ENCODE results near the gene TRUB1. TPM values are rescaled to one million over a fixed set of nuclear protein-coding genes. Genes with fewer than 3 reads are reported as not detected.

TRUB1 gene
- total and polyA plus RNA-seq, 2 of the 4 experiments (the other 2 are of a cell fraction) = 9.1 to 17.9 TPM

GRCh38 chr10:114973306-114973705 lies 35.3 kb downstream of the TRUB1 start:
- in situ Hi-C loops (cut with MboI; ENCODE audit: low sequenced_read_pairs) = no loop called here
- Histone ChIP-seq H3K14ac (replicated peaks; ENCODE audit: low read depth, low read length) (no peak overlapping the region), H2AK9ac (replicated peaks; ENCODE audit: low read depth, low read length, poor library complexity) (no peak overlapping the region), H3K4me2 (ENCODE audit: low read depth, low read length) (no peak overlapping the region), H3K27ac (ENCODE audit: insufficient read depth, low read length) (no peak overlapping the region), H4K91ac (ENCODE audit: insufficient read depth, low read depth, low read length) (no peak overlapping the region), H3K23ac (ENCODE audit: low read depth, low read length) (no peak overlapping the region), H3K27me3 (ENCODE audit: control insufficient read depth, insufficient read depth, low read length) (no peaks in the 10 kb centered on the region), H2BK120ac (ENCODE audit: low read depth, low read length) (no peak overlapping the region), H2AFZ (replicated peaks; ENCODE audit: low read length, poor library complexity) (no peak overlapping the region), H3K9me3 (ENCODE audit: control insufficient read depth, insufficient read depth, low read length) (no peaks in the 10 kb centered on the region), H3K79me1 (ENCODE audit: low read depth in 1 of 2, low read length in 2 of 2) (peaks cover 7 to 15% of the 10 kb centered on the region in 2 experiments), H3K36me3 (ENCODE audit: control insufficient read depth, insufficient read depth, low read length) (peaks cover 3% of the 10 kb centered on the region; the same call in 1 of the 2 replicates), H3K4ac (ENCODE audit: low read depth, low read length) (no peak overlapping the region), H3K4me1 (ENCODE audit: control insufficient read depth, insufficient read depth, low read length) (no peaks in the 10 kb centered on the region), H2BK15ac (ENCODE audit: low read depth, low read length) (no peak overlapping the region), H4K20me1 (ENCODE audit: insufficient read depth, low read length) (no peaks in the 10 kb centered on the region), H3K56ac (ENCODE audit: extremely low read depth, insufficient read depth, low read length) (no peak overlapping the region), H2BK5ac (ENCODE audit: low read depth, low read length, poor library complexity, severe bottlenecking) (no peak overlapping the region), H3K4me3 (ENCODE audit: insufficient read depth, low read depth, low read length) (no peak overlapping the region), H3K18ac (ENCODE audit: low read depth, low read length) (no peak overlapping the region), H3K9me1 (ENCODE audit: insufficient read depth, low read length) (no peaks in the 10 kb centered on the region), H3K9ac (ENCODE audit: low read depth, low read length) (no peak overlapping the region), H4K5ac (ENCODE audit: low read depth, low read length) (no peak overlapping the region), H2BK20ac (ENCODE audit: low read depth, low read length) (no peak overlapping the region), H4K8ac (ENCODE audit: low read depth in 2 of 2, low read length in 2 of 2) (no peak overlapping the region), H2AK5ac (ENCODE audit: low read depth, low read length) (no peak overlapping the region)
- intact Hi-C loops (cut with micrococcal nuclease) = no loop called here
- 40% methylated on average over 1 of the region's 5 CpGs; no CpG with 5 or more reads in 1 of the 2 experiments for WGBS, 2 experiments (ENCODE audit: extremely low coverage in 2 of 2, insufficient read length in 1 of 2)
- BruUV-seq (replicated peaks) = no TSS peak
- dilution Hi-C loops (cut with HindIII; ENCODE audit: low sequenced_read_pairs, unreplicated experiment) = no loop called here
- DNase-seq (no peak), ATAC-seq (ENCODE audit: low read depth) (no peak)
- ChIA-PET POLR2A (ENCODE audit: unreplicated experiment) (no interaction called here), CTCF (no interaction called here)
- no peak for TF ChIP-seq MXI1 (IDR thresholded peaks at IDR 0.05; ENCODE audit: borderline replicate concordance, low read depth, low read length)
- no peak for TF ChIP-seq NFE2L2 (IDR thresholded peaks at IDR 0.05; ENCODE audit: low read depth, low read length)
- TF ChIP-seq CHD1 (IDR thresholded peaks at IDR 0.05; ENCODE audit: low read depth, low read length) = no peak
- no peak for TF ChIP-seq RCOR1 (IDR thresholded peaks at IDR 0.05; ENCODE audit: insufficient replicate concordance, low read length)
- no peak for TF ChIP-seq BHLHE40 (IDR thresholded peaks at IDR 0.05; ENCODE audit: low read depth, low read length)
- TF ChIP-seq MAFK (IDR thresholded peaks at IDR 0.05; ENCODE audit: low read depth, low read length) = no peak
- TF ChIP-seq CEBPB (IDR thresholded peaks at IDR 0.05; ENCODE audit: low read depth, low read length) = no peak
- no peak for TF ChIP-seq SMC3 (IDR thresholded peaks at IDR 0.05; ENCODE audit: low read depth, low read length)
- TF ChIP-seq USF2 (IDR thresholded peaks at IDR 0.05; ENCODE audit: low read depth, low read length) = no peak
- TF ChIP-seq CTCF (conservative IDR thresholded peaks at IDR 0.05; ENCODE audit: low read depth, low read length) = no peak
- no peak for TF ChIP-seq FOS (IDR thresholded peaks at IDR 0.05; ENCODE audit: low read depth, low read length)
- no peak for TF ChIP-seq RAD21 (IDR thresholded peaks at IDR 0.05; ENCODE audit: low read length)
- no peak for TF ChIP-seq ELK1 (IDR thresholded peaks at IDR 0.05; ENCODE audit: borderline replicate concordance, low read depth, low read length)
